Neural cell (in vitro differentiated cells): Measurements from ENCODE around the gene TSEN2. TPM values are rescaled to one million over a fixed set of nuclear protein-coding genes. Genes with fewer than 3 reads are reported as not detected.

ENCODE experiments used
- H2AFZ ChIP-seq: fragments of 200-600, 300-800 bp; sonication (generic), shearing (Covaris generic); 2 replicates; pipeline ENCODE4 v1.6.0; 2014; ENCODE audit warnings: low read depth, mild to moderate bottlenecking, antibody characterized with exemption, low read length, moderate library complexity
- H3F3A ChIP-seq: fragments of 200-600 bp; shearing (Covaris generic); 2 replicates; pipeline ENCODE4 v1.6.1; 2016; ENCODE audit warnings: mild to moderate bottlenecking, moderate library complexity, mixed read lengths, antibody characterized with exemption, low read length; ENCODE audit not compliant: insufficient read depth, poor library complexity, severe bottlenecking
- H3K27ac ChIP-seq: fragments of 200-600, 300-800 bp; sonication (generic), shearing (Covaris generic); 2 replicates; pipeline ENCODE4 v1.5.1; 2014; ENCODE audit warnings: mild to moderate bottlenecking, low read length, moderate library complexity
- H3K27me3 ChIP-seq: fragments of 300-800, 200-600 bp; sonication (generic), shearing (Covaris generic); 2 replicates; pipeline ENCODE4 v1.6.0; 2014; ENCODE audit warnings: mild to moderate bottlenecking, low read depth, low read length, moderate library complexity; ENCODE audit not compliant: insufficient read depth
- H3K36me3 ChIP-seq: fragments of 300-800, 200-600 bp; sonication (generic), shearing (Covaris generic); 2 replicates; pipeline ENCODE4 v1.5.1; 2014; ENCODE audit warnings: mild to moderate bottlenecking, antibody characterized with exemption, low read length, moderate library complexity; ENCODE audit not compliant: insufficient read depth
- H3K4me2 ChIP-seq: fragments of 300-800, 200-600 bp; sonication (generic), shearing (Covaris generic); 2 replicates; pipeline ENCODE4 v1.6.0; 2014; ENCODE audit warnings: mild to moderate bottlenecking, low read length
- H3K4me3 ChIP-seq: fragments of 300-800, 200-600 bp; sonication (generic), shearing (Covaris generic); 2 replicates; pipeline ENCODE4 v1.5.1; 2014; ENCODE audit warnings: mild to moderate bottlenecking, low read length, moderate library complexity
- H3K79me2 ChIP-seq: fragments of 200-600 bp; shearing (Covaris generic); replicated peaks from 2 replicates; pipeline ENCODE4 v1.6.0; 2014; ENCODE audit warnings: mild to moderate bottlenecking, low read length, moderate library complexity; ENCODE audit not compliant: insufficient read depth
- H3K9ac ChIP-seq: fragments of 300-800, 200-600 bp; sonication (generic), shearing (Covaris generic); 2 replicates; pipeline ENCODE4 v1.6.1; 2016; ENCODE audit warnings: mild to moderate bottlenecking, low read length, mixed read lengths
- H3K9me2 ChIP-seq: fragments of 200-600 bp; shearing (Covaris generic); 2 replicates; pipeline ENCODE4 v1.6.1; 2016; ENCODE audit warnings: mild to moderate bottlenecking, low read length, mixed read lengths; ENCODE audit not compliant: insufficient read depth
- H3K9me3 ChIP-seq: fragments of 200-600, 300-800 bp; sonication (generic), shearing (Covaris generic); 2 replicates; pipeline ENCODE4 v1.6.1; 2016; ENCODE audit warnings: mild to moderate bottlenecking, mixed run types, low read length, moderate library complexity, mixed read lengths
- H4K20me1 ChIP-seq: fragments of 200-600 bp; shearing (Covaris generic); 2 replicates; pipeline ENCODE4 v1.6.1; 2016; ENCODE audit warnings: mild to moderate bottlenecking, mixed run types; ENCODE audit not compliant: insufficient read depth
- CTCF ChIP-seq: fragments of 450-650 bp; IDR thresholded peaks from 2 replicates; pipeline ENCODE4 v1.5.1; 2014; ENCODE audit warnings: antibody characterized with exemption, mild to moderate bottlenecking, moderate library complexity; ENCODE audit not compliant: poor library complexity, severe bottlenecking
- EP300 ChIP-seq: fragments of 450-650 bp; conservative IDR thresholded peaks from 2 replicates; pipeline ENCODE4 v1.6.1; 2014; ENCODE audit warnings: antibody characterized with exemption, mild to moderate bottlenecking, moderate library complexity; ENCODE audit not compliant: poor library complexity, severe bottlenecking
- EZH2 ChIP-seq: fragments of 200-600, 300-800 bp; shearing (Covaris generic), sonication (generic); IDR thresholded peaks from 2 replicates; pipeline ENCODE4 v1.6.1; 2014; ENCODE audit warnings: antibody characterized with exemption, low read length, borderline replicate concordance, mild to moderate bottlenecking; ENCODE audit not compliant: insufficient read depth, poor library complexity, severe bottlenecking
- MXI1 ChIP-seq: fragments of 450-650 bp; conservative IDR thresholded peaks from 2 replicates; pipeline ENCODE4 v1.6.1; 2014; ENCODE audit warnings: antibody characterized with exemption, mild to moderate bottlenecking; ENCODE audit not compliant: poor library complexity, severe bottlenecking
- POLR2AphosphoS5 ChIP-seq: IDR thresholded peaks from 2 replicates; pipeline ENCODE4 v1.6.1; 2012
- RAD21 ChIP-seq: fragments of 450-650 bp; conservative IDR thresholded peaks from 2 replicates; pipeline ENCODE4 v1.6.1; 2014; ENCODE audit warnings: antibody characterized with exemption, mild to moderate bottlenecking, moderate library complexity
- REST ChIP-seq: IDR thresholded peaks from 2 replicates; pipeline ENCODE4 v1.6.1; 2012; ENCODE audit warnings: borderline replicate concordance
- SMC3 ChIP-seq: fragments of 450-650 bp; conservative IDR thresholded peaks from 2 replicates; pipeline ENCODE4 v1.6.1; 2014; ENCODE audit warnings: antibody characterized with exemption, mild to moderate bottlenecking, moderate library complexity; ENCODE audit not compliant: poor library complexity
- TAF1 ChIP-seq: IDR thresholded peaks from 2 replicates; pipeline ENCODE4 v1.6.1; 2012; ENCODE audit warnings: low read depth
- polyA plus RNA-seq: library from polyadenylated mRNA; depleted of rRNA; stranded (reverse); fragments of >200 nt; gene quantifications from 2 replicates; pipeline ENCODE4 v1.2.3, GENCODE V29; 2014

The TSEN2 gene
- polyA plus RNA-seq, 1 donor from 2014 or later, result 22.6 TPM

- Histone ChIP-seq H3K36me3 (no peaks in the 10 kb centered on the region), H3K27ac (no peak overlapping the region), H3K4me2 (no peak overlapping the region), H3K9ac (no peak overlapping the region), H3K79me2 (no peaks in the 10 kb centered on the region), H3K4me3 (no peak overlapping the region), H3K9me3 (no peaks in the 10 kb centered on the region), H2AFZ (no peak overlapping the region), H3F3A (no peaks in the 10 kb centered on the region), H4K20me1 (no peaks in the 10 kb centered on the region), H3K27me3 (no peaks in the 10 kb centered on the region), H3K9me2 (no peaks in the 10 kb centered on the region)
- TF ChIP-seq MXI1, result no peak
- no peak for TF ChIP-seq TAF1
- no peak for TF ChIP-seq POLR2AphosphoS5
- no peak for TF ChIP-seq REST
- no peak for TF ChIP-seq EP300
- no peak for TF ChIP-seq SMC3
- TF ChIP-seq CTCF, result no peak
- no peak for TF ChIP-seq RAD21
- TF ChIP-seq EZH2, result no peak
These were observed 28.3 kb downstream of the TSEN2 start for GRCh38 chr3:12512534-12513118.

- H3K36me3 ChIP-seq, result no peaks in the 10 kb centered on the region
- no peaks in the 10 kb centered on the region for H3F3A ChIP-seq
- no peak overlapping the region for H3K4me2 ChIP-seq
- H3K79me2 ChIP-seq, result no peaks in the 10 kb centered on the region
- TF ChIP-seq TAF1 (no peak), MXI1 (no peak), POLR2AphosphoS5 (no peak), REST (no peak), RAD21 (no peak)
- H3K9ac ChIP-seq, result no peak overlapping the region
- H2AFZ ChIP-seq, result no peak overlapping the region
- no peak overlapping the region for H3K27ac ChIP-seq
- no peaks in the 10 kb centered on the region for H3K27me3 ChIP-seq
- H4K20me1 ChIP-seq, result no peaks in the 10 kb centered on the region
- H3K9me2 ChIP-seq, result no peaks in the 10 kb centered on the region
- no peak overlapping the region for H3K4me3 ChIP-seq
- H3K9me3 ChIP-seq, result no peaks in the 10 kb centered on the region
These were observed 29.6 kb downstream of the TSEN2 start for GRCh38 chr3:12513694-12514446.
